Measurements from ENCODE around the gene SAMD10. TPM values are rescaled to one million over a fixed set of nuclear protein-coding genes. Genes with fewer than 3 reads are reported as not detected.

SAMD10 gene
- total and polyA plus RNA-seq, 10 of the 15 experiments (the other 5 are each of a cell fraction or from before 2014, with no cell fraction given), result 1.3 to 51.4 (median 17.9) TPM

- TF ChIP-seq PKNOX1 (IDR thresholded peaks at IDR 0.05), result peak; percentile 53; the same call in 1 of the 2 replicates
- TF ChIP-seq BHLHE40 (IDR thresholded peaks at IDR 0.05; ENCODE audit: borderline replicate concordance in 1 of 2, low read depth in 2 of 2, low read length in 1 of 2), result peak in 1 of 2 experiments; percentile 5; a peak in 2 of 4 replicates
- TF ChIP-seq SPI1 (IDR thresholded peaks at IDR 0.05; ENCODE audit: borderline replicate concordance, insufficient read depth, low read depth, low read length), result no peak
- TF ChIP-seq GATAD2B (conservative IDR thresholded peaks at IDR 0.05; ENCODE audit: low read depth), result 0 out of 2 replicates have a peak, but pooled peaks have one; percentile 23
- peak; percentile 47; the same call in 1 of the 2 replicates for TF ChIP-seq ZBTB33 (IDR thresholded peaks at IDR 0.05)
- peak; percentile 94 for TF ChIP-seq MLLT1 (IDR thresholded peaks at IDR 0.05)
- TF ChIP-seq SUPT20H (IDR thresholded peaks at IDR 0.05; ENCODE audit: borderline replicate concordance, control insufficient read depth, low read depth, low read length), result no peak
Measured at GRCh38 chr20:64011366-64011779, 31.9 kb upstream of the SAMD10 start (continued).

Data from GM12878 (cell line).